GF-D8 (cell line): ENCODE measurements around the gene NCOA4.
"Not testable (repeated sequence)": the region's sequence is repeated elsewhere in the genome, so short reads cannot be mapped to it uniquely, and the experiment has no call there.

Experiments
- DNase-seq: peaks from one replicate; lab custom pipeline; 2025; lab: John Stamatoyannopoulos, UW

The NCOA4 gene

GRCh38 chr10:46019569-46020343, 10.7 kb downstream of the NCOA4 start:
- no peak for DNase-seq

- no peak for DNase-seq
Measured at GRCh38 chr10:46019177-46019528, 11.3 kb downstream of the NCOA4 start.

- peak; percentile 37 for DNase-seq
Measured at GRCh38 chr10:46018453-46019176, 11.8 kb downstream of the NCOA4 start.

GRCh38 chr10:46017733-46018132, 12.7 kb downstream of the NCOA4 start:
- no peak for DNase-seq

GRCh38 chr10:46016811-46017210, 13.6 kb downstream of the NCOA4 start:
- DNase-seq, result no peak

- no peak for DNase-seq
Measured at GRCh38 chr10:46016190-46016589, 14.2 kb downstream of the NCOA4 start.

GRCh38 chr10:46014683-46015405, 15.6 kb downstream of the NCOA4 start:
- no peak for DNase-seq

- DNase-seq, result no peak
Measured at GRCh38 chr10:46014206-46014605, 16.2 kb downstream of the NCOA4 start.

- no peak for DNase-seq
Measured at GRCh38 chr10:46012746-46013145, 17.7 kb downstream of the NCOA4 start.

GRCh38 chr10:46006219-46006618, 24.2 kb downstream of the NCOA4 start:
- no peak for DNase-seq

GRCh38 chr10:46005383-46005782, 25.0 kb downstream of the NCOA4 start:
- DNase-seq, result no peak

- DNase-seq, result no peak
Measured at GRCh38 chr10:46004963-46005362, 25.5 kb downstream of the NCOA4 start.

GRCh38 chr10:46002916-46003693, 27.3 kb downstream of the NCOA4 start:
- DNase-seq, result no peak

GRCh38 chr10:46002189-46002687, 28.2 kb downstream of the NCOA4 start:
- not testable (repeated sequence) for DNase-seq

GRCh38 chr10:46001187-46001756, 29.2 kb downstream of the NCOA4 start:
- DNase-seq, result no peak

GRCh38 chr10:46000538-46000937, 29.9 kb downstream of the NCOA4 start:
- no peak for DNase-seq

GRCh38 chr10:45999955-46000354, 30.5 kb downstream of the NCOA4 start:
- not testable (repeated sequence) for DNase-seq

GRCh38 chr10:45997994-45998763, 32.2 kb downstream of the NCOA4 start:
- DNase-seq, result no peak

GRCh38 chr10:45997557-45997956, 32.9 kb downstream of the NCOA4 start:
- no peak for DNase-seq

- not testable (repeated sequence) for DNase-seq
Measured at GRCh38 chr10:45985590-45985989, 44.8 kb downstream of the NCOA4 start.

- DNase-seq, result not testable (repeated sequence)
Measured at GRCh38 chr10:45984473-45984872, 46.0 kb downstream of the NCOA4 start.
